GM12878 (cell line): Measurements from ENCODE around the gene REEP5. TPM values are rescaled to one million over a fixed set of nuclear protein-coding genes. Genes with fewer than 3 reads are reported as not detected.
A peak's percentile ranks its signal among the peaks of the same experiment; 100 is the strongest.

ENCODE experiments used
- ATAC-seq: fragments of 200-7000 bp; cut with Tn5 transposase; 3 replicates; pipeline ENCODE4 v1.9.1; 2020; ENCODE audit warnings: mild to moderate bottlenecking, moderate library complexity
- BruUV-seq: library from RNA; stranded (reverse); fragments of 400-500 nt; replicated peaks from 2 replicates; lab custom pipeline; 2021; lab: Mats Ljungman, UMichigan
- CTCF ChIA-PET: fragments of 300-600 bp; sonication (Branson Sonifier 250); formaldehyde crosslinking; extraction: SDS; loops from one replicate; lab custom pipeline; 2021; ENCODE audit warnings: inconsistent platforms; lab: Yijun Ruan, JAX
- POLR2A ChIA-PET: fragments of 350-600 bp; formaldehyde crosslinking; extraction: SDS; loops from one replicate; lab custom pipeline; 2021; ENCODE audit warnings: inconsistent platforms; lab: Charles Lee
- RAD21 ChIA-PET: fragments of 300-600 bp; sonication (Branson Sonifier 250); formaldehyde crosslinking; loops from one replicate; lab custom pipeline; 2023; ENCODE audit warnings: antibody characterized with exemption; ENCODE audit not compliant: unreplicated experiment; lab: Charles Lee
- SMC1A ChIA-PET: fragments of 300-600 bp; sonication (Branson Sonifier 250); formaldehyde crosslinking; loops from one replicate; lab custom pipeline; 2023; ENCODE audit not compliant: unreplicated experiment, uncharacterized antibody; lab: Charles Lee
- DNase-seq: peaks from one replicate; pipeline ENCODE4 v3.0.0-alpha.2; 2011; ENCODE audit warnings: low read depth, low spot score
- FAIRE-seq: peaks from 3 replicates; lab custom pipeline; 2011; peaks lifted over from hg19 to GRCh38; lab: Jason Lieb, UNC
- H2AFZ ChIP-seq: 2 replicates; pipeline ENCODE4 v1.6.0; 2011; ENCODE audit warnings: low read depth, low read length, control low read depth; ENCODE audit not compliant: control insufficient read depth
- H3K27ac ChIP-seq: 2 replicates; pipeline ENCODE4 v1.5.1; 2011; ENCODE audit warnings: control low read depth; ENCODE audit not compliant: control insufficient read depth, insufficient read depth
- H3K27me3 ChIP-seq, 2 experiments: replicated peaks in 1 of 2; 2 replicates each; pipeline versions ENCODE4 v1.6.0 to v1.6.1; 2011; ENCODE audit warnings: low read length in 1 of 2; ENCODE audit not compliant: control insufficient read depth in 2 of 2, insufficient read depth in 2 of 2
- H3K36me3 ChIP-seq, 2 experiments: 2 replicates each; pipeline ENCODE4 v1.5.1; 2011; ENCODE audit warnings: low read length in 1 of 2; ENCODE audit not compliant: control insufficient read depth in 2 of 2, insufficient read depth in 2 of 2
- H3K4me1 ChIP-seq: 2 replicates; pipeline ENCODE4 v1.6.1; 2011; ENCODE audit warnings: mild to moderate bottlenecking, low read length, moderate library complexity, mixed read lengths; ENCODE audit not compliant: control insufficient read depth, insufficient read depth
- H3K4me2 ChIP-seq: 2 replicates; pipeline ENCODE4 v1.6.0; 2011; ENCODE audit warnings: control low read depth; ENCODE audit not compliant: control insufficient read depth, insufficient read depth
- H3K4me3 ChIP-seq: fragments of 200-600 bp; sonication (generic); 2 replicates; pipeline ENCODE4 v1.5.1; 2016
- H3K79me2 ChIP-seq: 2 replicates; pipeline ENCODE4 v1.6.0; 2011; ENCODE audit warnings: low read length; ENCODE audit not compliant: control insufficient read depth, insufficient read depth
- H3K9ac ChIP-seq: 2 replicates; pipeline ENCODE4 v1.8.0; 2011; ENCODE audit warnings: low read length, control low read depth, mixed read lengths; ENCODE audit not compliant: control insufficient read depth, insufficient read depth
- H3K9me3 ChIP-seq: replicated peaks from 3 replicates; pipeline ENCODE4 v1.5.1; 2011; ENCODE audit warnings: mild to moderate bottlenecking, low read length; ENCODE audit not compliant: control insufficient read depth, insufficient read depth
- H4K20me1 ChIP-seq: 2 replicates; pipeline ENCODE4 v1.6.0; 2011; ENCODE audit not compliant: control insufficient read depth, insufficient read depth
- GATAD2B ChIP-seq: fragments of 450-650 bp; conservative IDR thresholded peaks from 2 replicates; pipeline ENCODE4 v1.6.1; 2017; ENCODE audit warnings: low read depth, mild to moderate bottlenecking, moderate library complexity
- JUNB ChIP-seq: IDR thresholded peaks from 2 replicates; pipeline ENCODE4 v1.6.1; 2016; ENCODE audit warnings: antibody characterized with exemption, mild to moderate bottlenecking
- NFYA ChIP-seq: IDR thresholded peaks from 2 replicates; pipeline ENCODE4 v1.6.1; 2011; ENCODE audit warnings: low read depth, mild to moderate bottlenecking, low read length, improper control_type of control experiment, borderline replicate concordance
- POU2F2 ChIP-seq: IDR thresholded peaks from 3 replicates; pipeline ENCODE4 v1.6.1; 2011; ENCODE audit warnings: low read depth, mild to moderate bottlenecking, low read length, borderline replicate concordance
- RCOR1 ChIP-seq: conservative IDR thresholded peaks from 2 replicates; pipeline ENCODE4 v1.6.1; 2012; ENCODE audit warnings: low read depth, low read length, improper control_type of control experiment
- WGBS: methylation state at CpG from one replicate; pipeline ENCODE4 v1.1.6; 2016; ENCODE audit warnings: low lambda C conversion rate; ENCODE audit not compliant: insufficient replicate concordance, insufficient coverage; ENCODE audit errors: missing lambda C conversion rate; 5-methylcytosine and 5-hydroxymethylcytosine counted together
- in situ Hi-C: fragments of 300-500 bp; cut with MboI; formaldehyde crosslinking; loops from 9 replicates; pipeline ENCODE4 v1.14.3; 2018; ENCODE audit warnings: mixed read lengths
- intact Hi-C: fragments of 100-400 bp; cut with micrococcal nuclease; formaldehyde crosslinking; loops from one replicate; pipeline ENCODE4 v1.14.2; 2022; ENCODE audit not compliant: unreplicated experiment
- polyA plus RNA-seq, 11 experiments: library from polyadenylated mRNA; depleted of rRNA in 4 of 11; unstranded in 6 of 11; stranded (reverse) in 5 of 11; fragments of >200 nt; fragmentation: Nextera tagmentation in 4 of 11; fragmentation: Illumina TruSeq in 1 of 11; extraction: Ambion mirVana in 4 of 11; extraction: Trizol in 1 of 11; gene quantifications; 1 replicate in 1 of 11; 2 replicates in 10 of 11; pipeline versions ENCODE4 v1.2.1 to v1.2.3, GENCODE V29; 2011 to 2016; ENCODE audit warnings: inconsistent platforms in 2 of 11, missing spikeins in 2 of 11, low read depth in 1 of 11
- total RNA-seq, 4 experiments: library from RNA; depleted of rRNA in 3 of 4; stranded (reverse); fragments of >200 nt in 3 of 4; fragmentation: Illumina TruSeq in 1 of 4; extraction: Trizol in 1 of 4; gene quantifications; 2 replicates each; pipeline versions ENCODE4 v1.2.1 to v1.2.3, GENCODE V29; 2013 to 2021
- TF ChIP-seq, protein P1 (sequence below): IDR thresholded peaks from 2 replicates; pipeline ENCODE4 v1.6.1; 2011; ENCODE audit warnings: low read depth, low read length, improper control_type of control experiment, borderline replicate concordance
- TF ChIP-seq, protein P2 (sequence below): fragments of 450-650 bp; formaldehyde crosslinking; IDR thresholded peaks from 2 replicates; pipeline ENCODE4 v1.5.0; 2022; ENCODE audit warnings: mild to moderate bottlenecking, missing genetic modification characterization
- TF ChIP-seq, protein P3 (sequence below): fragments of 450-650 bp; IDR thresholded peaks from 2 replicates; pipeline ENCODE4 v1.6.1; 2014; ENCODE audit warnings: mild to moderate bottlenecking

REEP5 gene
- total and polyA plus RNA-seq, 10 of the 15 experiments (the other 5 are each of a cell fraction or from before 2014, with no cell fraction given) = 30.5 to 211 (median 113) TPM

DNA sequence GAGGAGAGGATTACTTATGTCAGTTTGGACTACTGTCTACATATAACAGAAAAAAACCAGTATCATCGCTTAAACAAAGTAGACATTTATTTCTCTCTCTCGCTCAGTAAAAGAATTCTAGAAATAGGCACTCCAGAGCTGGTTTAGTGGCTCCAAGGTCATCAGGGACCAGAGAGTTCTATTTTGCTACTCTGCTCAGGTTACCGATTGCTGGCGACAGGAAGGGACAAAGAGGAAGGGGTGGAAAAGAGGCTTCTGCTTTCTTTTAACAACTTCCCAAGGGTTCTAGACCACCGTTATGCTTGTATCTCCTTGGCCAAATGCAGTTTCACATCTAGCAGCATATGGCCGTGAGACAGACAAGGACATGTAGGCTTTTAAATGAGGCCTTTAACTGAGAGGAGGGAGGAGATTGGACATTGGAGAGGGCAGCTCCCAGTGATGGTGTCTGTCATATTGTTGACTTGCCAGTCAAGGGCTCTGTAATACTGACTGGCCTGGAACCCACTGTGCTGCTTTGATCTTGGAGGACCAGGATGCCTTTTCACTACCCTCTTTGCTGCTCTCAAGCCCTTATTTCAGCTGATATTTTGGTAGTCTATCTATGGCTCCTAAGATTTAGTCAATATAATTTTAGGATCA lies 39.0 kb upstream of the REEP5 start:
- SMC1A ChIA-PET = interaction anchor here (1.2 to 5.0 kb wide), 8 partner anchors 12 to 171 kb away, joined by 3 to 34 read pairs (median 8); no protein-coding TSS in a partner anchor
- Histone ChIP-seq H3K4me2 (no peak overlapping the region), H3K27ac (no peak overlapping the region), H4K20me1 (no peaks in the 10 kb centered on the region), H3K36me3 (no peaks in the 10 kb centered on the region), H3K4me1 (peaks cover 38% of the 10 kb centered on the region), H3K79me2 (no peaks in the 10 kb centered on the region), H2AFZ (peak overlapping the region; percentile 58), H3K9ac (no peak overlapping the region), H3K4me3 (no peak overlapping the region), H3K9me3 (no peaks in the 10 kb centered on the region), H3K27me3 (no peaks in the 10 kb centered on the region)
- no peak for DNase-seq
- POLR2A ChIA-PET = interaction anchor here (0.6 to 1.0 kb wide), 4 partner anchors 13 to 46 kb away, joined by 3 to 8 read pairs (median 3); no protein-coding TSS in a partner anchor
- ATAC-seq = no peak
- CTCF ChIA-PET = interaction anchor here (0.7 to 1.4 kb wide), 8 partner anchors 8 to 1430 kb away, joined by 3 to 9 read pairs (median 4); no protein-coding TSS in a partner anchor
- in situ Hi-C loops (loop anchor here (25.0 kb wide), 1 partner anchor 1449 kb away; the partner anchor contains the start of gene STARD4), intact Hi-C loops (no loop called here)
- RAD21 ChIA-PET = interaction anchor here (0.7 to 9.8 kb wide), 6 partner anchors 9 to 269 kb away, joined by 3 to 85 read pairs (median 4); partner anchors contain the start of gene REEP5
- WGBS = 87% methylated on average over 6 of the region's 6 CpGs
- no TSS peak for BruUV-seq
- no peak for FAIRE-seq
- TF ChIP-seq, protein P1, sequence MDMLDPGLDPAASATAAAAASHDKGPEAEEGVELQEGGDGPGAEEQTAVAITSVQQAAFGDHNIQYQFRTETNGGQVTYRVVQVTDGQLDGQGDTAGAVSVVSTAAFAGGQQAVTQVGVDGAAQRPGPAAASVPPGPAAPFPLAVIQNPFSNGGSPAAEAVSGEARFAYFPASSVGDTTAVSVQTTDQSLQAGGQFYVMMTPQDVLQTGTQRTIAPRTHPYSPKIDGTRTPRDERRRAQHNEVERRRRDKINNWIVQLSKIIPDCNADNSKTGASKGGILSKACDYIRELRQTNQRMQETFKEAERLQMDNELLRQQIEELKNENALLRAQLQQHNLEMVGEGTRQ = no peak
- TF ChIP-seq JUNB = no peak
- TF ChIP-seq POU2F2 = no peak
- no peak for TF ChIP-seq NFYA
- TF ChIP-seq, protein P2, sequence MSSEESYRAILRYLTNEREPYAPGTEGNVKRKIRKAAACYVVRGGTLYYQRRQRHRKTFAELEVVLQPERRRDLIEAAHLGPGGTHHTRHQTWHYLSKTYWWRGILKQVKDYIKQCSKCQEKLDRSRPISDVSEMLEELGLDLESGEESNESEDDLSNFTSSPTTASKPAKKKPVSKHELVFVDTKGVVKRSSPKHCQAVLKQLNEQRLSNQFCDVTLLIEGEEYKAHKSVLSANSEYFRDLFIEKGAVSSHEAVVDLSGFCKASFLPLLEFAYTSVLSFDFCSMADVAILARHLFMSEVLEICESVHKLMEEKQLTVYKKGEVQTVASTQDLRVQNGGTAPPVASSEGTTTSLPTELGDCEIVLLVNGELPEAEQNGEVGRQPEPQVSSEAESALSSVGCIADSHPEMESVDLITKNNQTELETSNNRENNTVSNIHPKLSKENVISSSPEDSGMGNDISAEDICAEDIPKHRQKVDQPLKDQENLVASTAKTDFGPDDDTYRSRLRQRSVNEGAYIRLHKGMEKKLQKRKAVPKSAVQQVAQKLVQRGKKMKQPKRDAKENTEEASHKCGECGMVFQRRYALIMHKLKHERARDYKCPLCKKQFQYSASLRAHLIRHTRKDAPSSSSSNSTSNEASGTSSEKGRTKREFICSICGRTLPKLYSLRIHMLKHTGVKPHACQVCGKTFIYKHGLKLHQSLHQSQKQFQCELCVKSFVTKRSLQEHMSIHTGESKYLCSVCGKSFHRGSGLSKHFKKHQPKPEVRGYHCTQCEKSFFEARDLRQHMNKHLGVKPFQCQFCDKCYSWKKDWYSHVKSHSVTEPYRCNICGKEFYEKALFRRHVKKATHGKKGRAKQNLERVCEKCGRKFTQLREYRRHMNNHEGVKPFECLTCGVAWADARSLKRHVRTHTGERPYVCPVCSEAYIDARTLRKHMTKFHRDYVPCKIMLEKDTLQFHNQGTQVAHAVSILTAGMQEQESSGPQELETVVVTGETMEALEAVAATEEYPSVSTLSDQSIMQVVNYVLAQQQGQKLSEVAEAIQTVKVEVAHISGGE = no peak
- no peak for TF ChIP-seq RCOR1
- TF ChIP-seq, protein P3, sequence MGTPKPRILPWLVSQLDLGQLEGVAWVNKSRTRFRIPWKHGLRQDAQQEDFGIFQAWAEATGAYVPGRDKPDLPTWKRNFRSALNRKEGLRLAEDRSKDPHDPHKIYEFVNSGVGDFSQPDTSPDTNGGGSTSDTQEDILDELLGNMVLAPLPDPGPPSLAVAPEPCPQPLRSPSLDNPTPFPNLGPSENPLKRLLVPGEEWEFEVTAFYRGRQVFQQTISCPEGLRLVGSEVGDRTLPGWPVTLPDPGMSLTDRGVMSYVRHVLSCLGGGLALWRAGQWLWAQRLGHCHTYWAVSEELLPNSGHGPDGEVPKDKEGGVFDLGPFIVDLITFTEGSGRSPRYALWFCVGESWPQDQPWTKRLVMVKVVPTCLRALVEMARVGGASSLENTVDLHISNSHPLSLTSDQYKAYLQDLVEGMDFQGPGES = no peak
- no peak for TF ChIP-seq GATAD2B
